Esophagus muscularis mucosa (tissue), 4 donors: ENCODE results near the gene CCNY. TPM values are rescaled to one million over a fixed set of nuclear protein-coding genes. Genes with fewer than 3 reads are reported as not detected.

Experiments
- DNase-seq: peaks from one replicate; pipeline ENCODE4 v3.0.0-alpha.2; 2017; ENCODE audit errors: extremely low spot score
- H3K27ac ChIP-seq, 4 donors: fragments of 200-600 bp; sonication (generic); replicated peaks in 1 of 4; 1 replicate in 3 of 4; 2 replicates in 1 of 4; pipeline ENCODE4 v1.5.1; 2016 to 2019; ENCODE audit warnings: mild to moderate bottlenecking in 1 of 4
- H3K27me3 ChIP-seq, 4 donors: fragments of 200-600 bp; sonication (generic); one replicate each; pipeline versions ENCODE4 v1.5.1 to v1.6.0; 2016 to 2019
- H3K36me3 ChIP-seq, 4 donors: fragments of 200-600 bp; sonication (generic); one replicate each; pipeline ENCODE4 v1.5.1; 2016 to 2019
- H3K4me1 ChIP-seq, 4 donors: fragments of 200-600 bp; sonication (generic); one replicate each; pipeline ENCODE4 v1.5.1; 2016 to 2019
- H3K4me3 ChIP-seq, 4 donors: fragments of 200-600 bp; sonication (generic); 1 replicate in 2 of 4; 2 replicates in 2 of 4; pipeline ENCODE4 v1.5.1; 2016 to 2019; ENCODE audit warnings: mild to moderate bottlenecking in 4 of 4, moderate library complexity in 1 of 4
- H3K9me3 ChIP-seq, 4 donors: fragments of 200-600 bp; sonication (generic); 1 replicate in 3 of 4; 2 replicates in 1 of 4; pipeline ENCODE4 v1.5.1; 2016 to 2019
- EP300 ChIP-seq: sonication (generic); formaldehyde crosslinking; IDR thresholded peaks from one replicate; pipeline ENCODE4 v1.6.1; 2017; ENCODE audit warnings: antibody characterized with exemption
- POLR2A ChIP-seq: fragments of 450-650 bp; IDR thresholded peaks from one replicate; pipeline ENCODE4 v1.6.1; 2017; ENCODE audit warnings: antibody characterized with exemption, moderate library complexity, mild to moderate bottlenecking, low read depth
- POLR2AphosphoS5 ChIP-seq, 2 donors: sonication (generic); formaldehyde crosslinking; IDR thresholded peaks; one replicate each; pipeline ENCODE4 v1.6.1; 2017; ENCODE audit warnings: antibody characterized with exemption in 2 of 2
- WGBS: methylation state at CpG from one replicate; pipeline ENCODE4 v1.1.5; 2018; 5-methylcytosine and 5-hydroxymethylcytosine counted together
- intact Hi-C: fragments of 100-400 bp; cut with DNase I; formaldehyde crosslinking; loops from one replicate; pipeline ENCODE4 v1.15.1; 2023
- total RNA-seq, 4 donors: library from RNA; depleted of rRNA; stranded (reverse); fragments of >200 nt; gene quantifications; one replicate each; pipeline versions ENCODE4 v1.1.0 to v1.2.1, GENCODE V29; 2016
- TF ChIP-seq, protein P1 (sequence below), 3 experiments: fragments of 200-600 bp in 2 of 3; fragments of 450-650 bp in 1 of 3; sonication (generic) in 2 of 3; IDR thresholded peaks; one replicate each; pipeline ENCODE4 v1.5.1; 2017 to 2019; ENCODE audit warnings: antibody characterized with exemption in 3 of 3, mild to moderate bottlenecking in 2 of 3, moderate library complexity in 1 of 3

CCNY gene
- total RNA-seq, 4 donors from 2014 or later, result 36.6 to 53.5 (median 47.0) TPM

DNA sequence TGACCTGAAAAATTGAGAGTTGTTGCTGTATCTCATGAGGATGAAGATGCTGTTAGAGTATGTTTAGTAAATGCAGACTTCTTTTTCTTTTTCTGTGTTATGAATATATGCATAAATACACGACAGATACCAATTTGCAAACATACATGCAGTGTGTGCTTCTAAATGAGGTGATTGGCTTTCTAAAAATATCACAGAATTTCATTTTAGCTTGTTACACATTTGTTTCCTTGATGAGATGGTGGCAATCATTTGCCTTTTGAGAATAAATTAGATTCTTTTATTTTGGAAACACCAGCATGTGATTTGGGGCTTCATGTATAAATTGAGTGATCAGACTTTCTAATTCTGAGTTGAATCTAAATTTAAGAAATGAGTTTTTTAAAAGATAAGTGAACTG lies 29.7 kb downstream of the CCNY start:
- H3K27me3 ChIP-seq, result no peaks in the 10 kb centered on the region
- no peak for DNase-seq
- H3K36me3 ChIP-seq, result no peaks in the 10 kb centered on the region
- no peaks in the 10 kb centered on the region for H3K9me3 ChIP-seq
- H3K4me3 ChIP-seq, result no peak overlapping the region
- intact Hi-C loops, result no loop called here
- TF ChIP-seq POLR2A (no peak), EP300 (no peak), POLR2AphosphoS5 (IDR thresholded peaks at IDR 0.05) (no peak)
- TF ChIP-seq, protein P1, sequence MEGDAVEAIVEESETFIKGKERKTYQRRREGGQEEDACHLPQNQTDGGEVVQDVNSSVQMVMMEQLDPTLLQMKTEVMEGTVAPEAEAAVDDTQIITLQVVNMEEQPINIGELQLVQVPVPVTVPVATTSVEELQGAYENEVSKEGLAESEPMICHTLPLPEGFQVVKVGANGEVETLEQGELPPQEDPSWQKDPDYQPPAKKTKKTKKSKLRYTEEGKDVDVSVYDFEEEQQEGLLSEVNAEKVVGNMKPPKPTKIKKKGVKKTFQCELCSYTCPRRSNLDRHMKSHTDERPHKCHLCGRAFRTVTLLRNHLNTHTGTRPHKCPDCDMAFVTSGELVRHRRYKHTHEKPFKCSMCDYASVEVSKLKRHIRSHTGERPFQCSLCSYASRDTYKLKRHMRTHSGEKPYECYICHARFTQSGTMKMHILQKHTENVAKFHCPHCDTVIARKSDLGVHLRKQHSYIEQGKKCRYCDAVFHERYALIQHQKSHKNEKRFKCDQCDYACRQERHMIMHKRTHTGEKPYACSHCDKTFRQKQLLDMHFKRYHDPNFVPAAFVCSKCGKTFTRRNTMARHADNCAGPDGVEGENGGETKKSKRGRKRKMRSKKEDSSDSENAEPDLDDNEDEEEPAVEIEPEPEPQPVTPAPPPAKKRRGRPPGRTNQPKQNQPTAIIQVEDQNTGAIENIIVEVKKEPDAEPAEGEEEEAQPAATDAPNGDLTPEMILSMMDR (IDR thresholded peaks at IDR 0.05), result no peak
- WGBS, result 94% methylated on average over 1 of the region's 1 CpG
- no peak overlapping the region for H3K27ac ChIP-seq
- peaks cover 45 to 50% (median 49%) of the 10 kb centered on the region in 4 donors for H3K4me1 ChIP-seq

DNA sequence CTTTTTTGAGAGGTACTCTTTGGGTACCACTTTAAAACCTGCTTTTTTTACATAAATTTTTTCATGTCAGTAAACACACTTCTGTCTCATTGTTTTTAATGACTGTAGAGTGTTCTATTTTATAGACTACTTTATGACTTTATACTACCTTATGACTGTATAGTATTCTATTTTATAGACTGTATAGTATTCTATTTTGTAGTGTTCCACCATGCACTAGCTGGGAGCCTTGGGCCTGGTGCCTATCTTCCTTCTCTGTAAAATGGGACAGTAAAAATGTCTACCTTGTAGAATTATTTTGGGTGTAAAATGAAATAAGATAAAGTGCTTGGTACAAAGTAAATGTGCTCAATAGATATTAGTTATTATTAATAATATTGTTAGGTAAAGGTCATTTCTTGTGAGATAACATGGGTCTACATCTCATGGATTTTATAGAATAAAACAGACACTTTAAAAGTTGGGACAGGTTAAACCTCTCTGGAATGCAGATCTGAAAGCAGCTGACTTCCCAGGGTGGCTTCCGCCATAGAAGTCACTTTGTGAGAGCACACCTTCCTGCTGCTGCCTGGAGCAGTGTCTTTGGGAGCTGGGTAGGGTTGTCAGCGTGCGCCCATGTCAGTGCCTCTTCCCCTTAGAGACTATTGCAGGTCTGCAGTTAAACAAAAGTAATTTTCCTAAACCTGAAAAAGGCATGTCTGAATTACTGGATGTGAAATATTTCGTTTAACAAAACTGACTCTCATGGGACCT lies 31.0 kb downstream of the CCNY start:
- Histone ChIP-seq H3K4me3 (no peak overlapping the region), H3K36me3 (no peaks in the 10 kb centered on the region), H3K27ac (no peak overlapping the region), H3K9me3 (no peaks in the 10 kb centered on the region), H3K27me3 (no peaks in the 10 kb centered on the region), H3K4me1 (peaks cover 58 to 63% (median 62%) of the 10 kb centered on the region in 4 donors)
- WGBS, result 94% methylated on average over 4 of the region's 4 CpGs
- no peak for DNase-seq
- intact Hi-C loops, result no loop called here
- TF ChIP-seq POLR2A (no peak), EP300 (no peak), POLR2AphosphoS5 (IDR thresholded peaks at IDR 0.05) (no peak)
- TF ChIP-seq, protein P1 (IDR thresholded peaks at IDR 0.05), result no peak

- Histone ChIP-seq H3K4me3 (no peak overlapping the region), H3K36me3 (no peaks in the 10 kb centered on the region), H3K4me1 (peaks cover 65 to 70% (median 68%) of the 10 kb centered on the region in 4 donors), H3K27ac (peak overlapping the region in 1 of 4 donors; percentile 65), H3K27me3 (no peaks in the 10 kb centered on the region), H3K9me3 (no peaks in the 10 kb centered on the region)
- intact Hi-C loops, result no loop called here
- 78% methylated on average over 4 of the region's 4 CpGs for WGBS
- TF ChIP-seq POLR2AphosphoS5 (IDR thresholded peaks at IDR 0.05) (no peak), POLR2A (no peak), EP300 (no peak)
- TF ChIP-seq, protein P1 (IDR thresholded peaks at IDR 0.05), result no peak
- no peak for DNase-seq
These were observed 31.7 kb downstream of the CCNY start for GRCh38 chr10:35367982-35368381.

- H3K9me3 ChIP-seq, result no peaks in the 10 kb centered on the region
- DNase-seq, result no peak
- peak overlapping the region; percentile 53 to 65 (median 59) for H3K27ac ChIP-seq
- peaks cover 70 to 76% (median 73%) of the 10 kb centered on the region in 4 donors for H3K4me1 ChIP-seq
- no peak overlapping the region for H3K4me3 ChIP-seq
- intact Hi-C loops, result no loop called here
- WGBS, result 78% methylated on average over 11 of the region's 11 CpGs
- H3K27me3 ChIP-seq, result no peaks in the 10 kb centered on the region
- H3K36me3 ChIP-seq, result no peaks in the 10 kb centered on the region
- TF ChIP-seq POLR2AphosphoS5 (IDR thresholded peaks at IDR 0.05) (no peak), EP300 (no peak), POLR2A (no peak)
- TF ChIP-seq, protein P1 (IDR thresholded peaks at IDR 0.05), result no peak
These were observed 32.3 kb downstream of the CCNY start for GRCh38 chr10:35368485-35369048.
